K562 (cell line): ENCODE results near the gene PTPN18. TPM values are rescaled to one million over a fixed set of nuclear protein-coding genes. Genes with fewer than 3 reads are reported as not detected.

Source experiments
- BRF1 ChIP-seq: IDR thresholded peaks from 3 replicates; pipeline ENCODE4 v1.6.1; 2011; ENCODE audit warnings: borderline replicate concordance, mild to moderate bottlenecking; ENCODE audit not compliant: insufficient read length; ENCODE audit errors: extremely low read depth
- ELK1 ChIP-seq: sonication (generic); formaldehyde crosslinking; IDR thresholded peaks from 2 replicates; pipeline ENCODE4 v1.8.1; 2022; ENCODE audit warnings: missing genetic modification reagents
- EP400 ChIP-seq: fragments of 450-650 bp; IDR thresholded peaks from 2 replicates; pipeline ENCODE4 v1.6.1; 2017; ENCODE audit warnings: antibody characterized with exemption, mild to moderate bottlenecking, moderate library complexity
- NBN ChIP-seq: fragments of 450-650 bp; IDR thresholded peaks from 2 replicates; pipeline ENCODE4 v1.6.1; 2016; ENCODE audit warnings: low read depth, mild to moderate bottlenecking
- RNF219 ChIP-seq: fragments of 250-450 bp; sonication (Bioruptor Pico); IDR thresholded peaks from 2 replicates; pipeline ENCODE4 v1.5.0; 2022; ENCODE audit warnings: mild to moderate bottlenecking
- TAF7 ChIP-seq: fragments of 450-650 bp; IDR thresholded peaks from 2 replicates; pipeline ENCODE4 v1.6.1; 2016; ENCODE audit warnings: missing genetic modification characterization, missing compliant biosample characterization
- TAL1 ChIP-seq: fragments of 450-650 bp; IDR thresholded peaks from 2 replicates; pipeline ENCODE4 v1.6.1; 2016; ENCODE audit warnings: mild to moderate bottlenecking
- USF1 ChIP-seq: sonication (generic); formaldehyde crosslinking; IDR thresholded peaks from 2 replicates; pipeline ENCODE4 v1.9.0; 2022; ENCODE audit warnings: mild to moderate bottlenecking, missing genetic modification reagents
- ZBTB40 ChIP-seq, 2 experiments: fragments of 450-650 bp in 1 of 2; sonication (generic) in 1 of 2; formaldehyde crosslinking in 1 of 2; IDR thresholded peaks; 2 replicates each; pipeline versions ENCODE4 v1.7.1 to v1.9.0; 2016 to 2022; ENCODE audit warnings: inconsistent platforms in 1 of 2, mild to moderate bottlenecking in 1 of 2, missing genetic modification reagents in 1 of 2
- ZNF280B ChIP-seq: fragments of 250-450 bp; sonication (Bioruptor Pico); IDR thresholded peaks from 2 replicates; pipeline ENCODE4 v1.5.1; 2021; ENCODE audit warnings: mild to moderate bottlenecking
- ZNF431 ChIP-seq: sonication (generic); formaldehyde crosslinking; IDR thresholded peaks from 2 replicates; pipeline ENCODE4 v1.8.0; 2022; ENCODE audit warnings: mild to moderate bottlenecking, missing genetic modification reagents
- polyA plus RNA-seq, 8 experiments: library from polyadenylated mRNA; depleted of rRNA in 4 of 8; stranded (reverse) in 5 of 8; unstranded in 3 of 8; fragments of >200 nt; fragmentation: Nextera tagmentation in 2 of 8; fragmentation: Illumina TruSeq in 1 of 8; extraction: Ambion mirVana in 2 of 8; extraction: Trizol in 1 of 8; gene quantifications; 2 replicates each; pipeline versions ENCODE4 v1.2.1 to v1.2.3, GENCODE V29; 2011 to 2014; ENCODE audit warnings: inconsistent platforms in 1 of 8, missing spikeins in 1 of 8
- total RNA-seq, 7 experiments: library from RNA; depleted of rRNA in 6 of 7; stranded (reverse); fragments of >200 nt in 6 of 7; fragmentation: Illumina TruSeq in 2 of 7; extraction: Trizol in 2 of 7; gene quantifications; 2 replicates each; pipeline versions ENCODE4 v1.2.1 to v1.2.3, GENCODE V29; 2011 to 2021; ENCODE audit warnings: low replicate concordance in 1 of 7

Gene PTPN18
- total and polyA plus RNA-seq, 9 of the 15 experiments (the other 6 are each of a cell fraction or from before 2014, with no cell fraction given): 11.6 to 90.7 (median 49.6) TPM

- TF ChIP-seq ZBTB40 (IDR thresholded peaks at IDR 0.05) (peak; percentile 89), ZBTB40 (CRISPR knock-in tag; IDR thresholded peaks at IDR 0.05) (no peak), EP400 (no peak), BRF1 (peak; percentile 85), RNF219 (no peak), TAF7 (no peak), TAL1 (no peak), NBN (peak; percentile 87; the same call in 1 of the 2 replicates), ZNF431 (CRISPR knock-in tag) (peak; percentile 86; the same call in 1 of the 2 replicates), USF1 (CRISPR knock-in tag) (peak; percentile 93), ZNF280B (CRISPR knock-in tag) (no peak), ELK1 (CRISPR knock-in tag) (no peak)
Observed at GRCh38 chr2:130336877-130337734, 18.8 kb upstream of the PTPN18 start (continued).
